LNCaP clone FGC (cell line): ENCODE measurements around the gene TBC1D14.

Experiments
- DNase-seq: peaks from one replicate; pipeline ENCODE4 v3.0.0-alpha.2; 2011; ENCODE audit warnings: low read depth
- H3K4me3 ChIP-seq: 2 replicates; pipeline ENCODE4 v1.5.1; 2011; ENCODE audit warnings: mild to moderate bottlenecking, low read depth, low read length, control low read depth
- TF ChIP-seq, protein P1 (sequence below): IDR thresholded peaks from 2 replicates; pipeline ENCODE4 v1.5.1; 2012; ENCODE audit warnings: mild to moderate bottlenecking; ENCODE audit not compliant: control insufficient read depth, insufficient read depth; ENCODE audit errors: extremely low read depth

The TBC1D14 gene

GRCh38 chr4:7049295-7049694 lies 139.7 kb downstream of the TBC1D14 start:
- no peak overlapping the region for H3K4me3 ChIP-seq
- TF ChIP-seq, protein P1, sequence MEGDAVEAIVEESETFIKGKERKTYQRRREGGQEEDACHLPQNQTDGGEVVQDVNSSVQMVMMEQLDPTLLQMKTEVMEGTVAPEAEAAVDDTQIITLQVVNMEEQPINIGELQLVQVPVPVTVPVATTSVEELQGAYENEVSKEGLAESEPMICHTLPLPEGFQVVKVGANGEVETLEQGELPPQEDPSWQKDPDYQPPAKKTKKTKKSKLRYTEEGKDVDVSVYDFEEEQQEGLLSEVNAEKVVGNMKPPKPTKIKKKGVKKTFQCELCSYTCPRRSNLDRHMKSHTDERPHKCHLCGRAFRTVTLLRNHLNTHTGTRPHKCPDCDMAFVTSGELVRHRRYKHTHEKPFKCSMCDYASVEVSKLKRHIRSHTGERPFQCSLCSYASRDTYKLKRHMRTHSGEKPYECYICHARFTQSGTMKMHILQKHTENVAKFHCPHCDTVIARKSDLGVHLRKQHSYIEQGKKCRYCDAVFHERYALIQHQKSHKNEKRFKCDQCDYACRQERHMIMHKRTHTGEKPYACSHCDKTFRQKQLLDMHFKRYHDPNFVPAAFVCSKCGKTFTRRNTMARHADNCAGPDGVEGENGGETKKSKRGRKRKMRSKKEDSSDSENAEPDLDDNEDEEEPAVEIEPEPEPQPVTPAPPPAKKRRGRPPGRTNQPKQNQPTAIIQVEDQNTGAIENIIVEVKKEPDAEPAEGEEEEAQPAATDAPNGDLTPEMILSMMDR: no peak

DNA sequence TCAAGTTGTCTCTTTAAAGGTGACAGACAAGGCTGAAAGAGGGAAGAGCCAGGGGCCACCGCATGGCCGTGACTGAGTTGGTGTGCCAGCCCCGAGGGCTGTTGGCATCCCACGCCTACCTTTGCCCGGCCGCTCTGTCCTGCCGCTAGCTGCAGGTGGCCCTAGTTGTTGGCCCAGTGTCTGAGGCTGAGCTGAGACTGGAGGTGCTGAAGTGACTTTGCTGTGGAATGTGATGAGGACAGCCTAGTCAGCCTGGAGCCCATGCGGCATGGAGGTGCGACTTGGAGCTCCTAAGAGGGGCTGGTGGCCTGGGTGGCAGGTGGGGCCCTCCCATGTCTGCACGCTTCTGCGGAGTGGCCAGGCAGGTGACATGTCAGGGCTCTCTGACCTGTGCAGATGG lies 140.1 kb downstream of the TBC1D14 start:
- H3K4me3 ChIP-seq: no peak overlapping the region
- TF ChIP-seq, protein P1: no peak
- DNase-seq: no peak

More at GRCh38 chr4:7049295-7049694, 139.7 kb downstream of the TBC1D14 start:
- no peak for DNase-seq

DNA sequence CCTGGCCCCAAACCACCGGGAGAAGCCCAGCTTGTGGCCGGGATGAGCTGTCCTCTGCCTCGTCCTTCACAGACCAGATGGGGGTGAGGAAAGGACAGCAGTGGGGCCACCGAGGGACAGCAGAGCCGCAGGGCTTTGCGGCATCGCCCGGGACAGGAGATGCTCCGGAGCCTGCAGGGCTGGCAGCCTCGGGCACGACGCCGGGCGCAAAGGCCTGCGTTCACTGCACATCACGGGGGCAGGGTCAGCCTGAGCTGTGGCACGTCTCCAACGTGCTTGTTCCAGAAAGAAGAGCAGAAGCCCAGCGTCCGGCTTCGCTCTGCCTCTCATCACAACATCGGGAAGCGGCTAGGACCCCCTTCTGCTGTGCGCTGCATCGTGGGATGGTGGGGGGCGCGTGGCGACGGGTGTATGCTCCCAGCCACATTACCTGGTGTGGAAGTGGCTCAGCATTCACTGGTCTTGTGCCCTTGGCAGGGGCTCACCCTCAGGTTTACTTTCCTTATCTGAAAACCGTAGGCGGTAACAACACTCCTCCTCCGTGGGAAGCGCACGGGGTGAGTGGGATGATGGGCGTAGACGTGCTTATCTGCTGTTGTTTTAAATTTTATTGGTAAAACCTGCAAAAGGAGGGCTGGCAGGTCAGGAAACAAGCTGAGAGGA lies 141.0 kb downstream of the TBC1D14 start:
- DNase-seq: no peak
- no peak overlapping the region for H3K4me3 ChIP-seq
- TF ChIP-seq, protein P1: no peak

- no peak overlapping the region for H3K4me3 ChIP-seq
- DNase-seq: no peak
- TF ChIP-seq, protein P1: no peak
Observed at GRCh38 chr4:7051144-7051495, 141.5 kb downstream of the TBC1D14 start.

DNA sequence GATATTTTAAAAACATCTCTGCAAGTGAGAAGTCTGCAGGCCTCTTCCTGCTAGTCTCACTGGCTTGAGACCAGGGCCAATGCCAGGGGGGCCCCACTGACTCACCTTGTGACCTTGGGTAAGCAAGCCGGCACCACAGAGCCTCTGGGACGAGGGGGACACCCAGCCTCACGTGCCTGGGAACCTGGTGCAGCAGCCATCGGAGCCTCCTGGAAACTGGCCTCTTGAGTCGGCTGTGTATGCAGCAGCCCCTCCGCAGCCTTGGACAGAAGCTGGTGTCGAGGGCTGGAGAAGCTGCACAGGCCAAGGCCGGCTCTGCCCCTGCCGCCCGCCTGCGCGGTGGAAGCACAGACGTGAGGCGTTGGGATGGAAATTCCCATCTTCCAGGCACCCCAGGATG lies 142.3 kb downstream of the TBC1D14 start:
- TF ChIP-seq, protein P1: no peak
- no peak overlapping the region for H3K4me3 ChIP-seq
- DNase-seq: no peak

DNA sequence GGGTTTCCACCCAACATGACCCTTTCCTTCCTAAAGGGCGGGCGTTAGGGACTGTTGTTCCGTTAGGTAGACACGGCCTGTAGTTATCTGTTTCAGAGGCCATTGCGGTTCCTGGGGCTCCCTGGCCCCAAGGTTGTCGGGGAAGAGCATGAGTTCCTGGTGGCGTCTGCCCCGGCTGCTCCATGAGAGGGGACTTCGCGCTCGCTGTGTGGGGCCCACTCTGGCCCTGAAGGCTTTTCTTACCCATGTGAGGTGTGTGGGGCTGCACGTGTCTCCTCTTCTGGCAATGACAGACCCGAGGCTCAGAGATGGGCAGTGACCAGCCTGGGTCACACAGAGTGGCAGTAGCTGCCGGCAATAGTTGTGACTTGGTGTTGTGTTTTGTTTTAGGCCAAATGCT lies 142.7 kb downstream of the TBC1D14 start:
- no peak overlapping the region for H3K4me3 ChIP-seq
- no peak for DNase-seq
- TF ChIP-seq, protein P1: no peak

GRCh38 chr4:7052923-7053715 lies 143.5 kb downstream of the TBC1D14 start:
- DNase-seq: no peak
- no peak overlapping the region for H3K4me3 ChIP-seq
- TF ChIP-seq, protein P1: no peak
